PC-9 (cell line): ENCODE data around the gene MYH7. TPM values are rescaled to one million over a fixed set of nuclear protein-coding genes. Genes with fewer than 3 reads are reported as not detected.

Experiments used
- BruUV-seq: library from RNA; stranded (reverse); fragments of 400-500 nt; replicated peaks from 2 replicates; lab custom pipeline; 2021; lab: Mats Ljungman, UMichigan
- CTCF ChIA-PET: fragments of 300-600 bp; sonication (Branson Sonifier 250); formaldehyde crosslinking; loops from one replicate; lab custom pipeline; 2022; ENCODE audit warnings: antibody characterized with exemption; lab: Charles Lee
- POLR2A ChIA-PET: fragments of 300-600 bp; sonication (Branson Sonifier 250); formaldehyde crosslinking; loops from one replicate; lab custom pipeline; 2022; ENCODE audit warnings: antibody characterized with exemption; ENCODE audit not compliant: unreplicated experiment; lab: Charles Lee
- DNase-seq, 2 experiments: peaks; one replicate each; pipeline versions ENCODE4 v3.0.0 to v3.0.0-alpha.2; 2015 to 2022; ENCODE audit warnings: mixed read lengths in 1 of 2
- H2AFZ ChIP-seq: fragments of 200-600 bp; sonication (generic); 2 replicates; pipeline ENCODE4 v1.8.1; 2017; ENCODE audit warnings: antibody characterized with exemption
- H3F3A ChIP-seq: fragments of 200-600 bp; sonication (generic); 2 replicates; pipeline ENCODE4 v1.8.1; 2017; ENCODE audit warnings: antibody characterized with exemption, mild to moderate bottlenecking, low read depth; ENCODE audit not compliant: insufficient read depth
- H3K27ac ChIP-seq: fragments of 200-600 bp; sonication (generic); 2 replicates; pipeline ENCODE4 v1.6.1; 2016; ENCODE audit warnings: mixed run types
- H3K27me3 ChIP-seq: fragments of 200-600 bp; sonication (generic); 2 replicates; pipeline ENCODE4 v1.6.1; 2016; ENCODE audit warnings: low read depth, mixed run types; ENCODE audit not compliant: insufficient read depth
- H3K36me3 ChIP-seq: fragments of 200-600 bp; sonication (generic); 2 replicates; pipeline ENCODE4 v1.6.1; 2016; ENCODE audit warnings: low read depth, mixed run types
- H3K4me1 ChIP-seq: fragments of 200-600 bp; sonication (generic); replicated peaks from 2 replicates; pipeline ENCODE4 v1.6.1; 2016; ENCODE audit warnings: mixed run types; ENCODE audit not compliant: insufficient read depth
- H3K4me2 ChIP-seq: fragments of 200-600 bp; sonication (generic); 2 replicates; pipeline ENCODE4 v1.6.1; 2017; ENCODE audit warnings: mixed run types
- H3K4me3 ChIP-seq: fragments of 200-600 bp; sonication (generic); 2 replicates; pipeline ENCODE4 v1.6.1; 2016; ENCODE audit warnings: mixed run types
- H3K79me2 ChIP-seq: fragments of 200-600 bp; sonication (generic); 2 replicates; pipeline ENCODE4 v1.6.1; 2017; ENCODE audit warnings: low read depth, mixed run types
- H3K9me2 ChIP-seq: fragments of 200-600 bp; sonication (generic); 2 replicates; pipeline ENCODE4 v1.8.1; 2017; ENCODE audit warnings: mild to moderate bottlenecking; ENCODE audit not compliant: insufficient read depth
- H3K9me3 ChIP-seq: fragments of 200-600 bp; sonication (generic); 2 replicates; pipeline ENCODE4 v1.8.1; 2016; ENCODE audit warnings: low read depth; ENCODE audit not compliant: insufficient read depth
- H4K20me1 ChIP-seq: fragments of 200-600 bp; sonication (generic); 2 replicates; pipeline ENCODE4 v1.8.1; 2017; ENCODE audit not compliant: insufficient read depth
- EZH2 ChIP-seq: fragments of 200-600 bp; sonication (generic); IDR thresholded peaks from 2 replicates; pipeline ENCODE4 v1.8.0; 2017; ENCODE audit warnings: antibody characterized with exemption, low read depth
- intact Hi-C: fragments of 100-400 bp; cut with micrococcal nuclease; formaldehyde crosslinking; loops from one replicate; pipeline ENCODE4 v1.10.0; 2022; ENCODE audit not compliant: unreplicated experiment
- total RNA-seq: library from RNA; stranded (reverse); gene quantifications from 2 replicates; pipeline ENCODE4 v1.2.3, GENCODE V29; 2021
- TF ChIP-seq, protein P1 (sequence below): fragments of 200-600 bp; sonication (generic); conservative IDR thresholded peaks from 2 replicates; pipeline ENCODE4 v1.6.1; 2017; ENCODE audit warnings: mixed run types, antibody characterized with exemption, mild to moderate bottlenecking, moderate library complexity

Gene MYH7
- total RNA-seq, 1 experiment from 2014 or later: not detected

DNA sequence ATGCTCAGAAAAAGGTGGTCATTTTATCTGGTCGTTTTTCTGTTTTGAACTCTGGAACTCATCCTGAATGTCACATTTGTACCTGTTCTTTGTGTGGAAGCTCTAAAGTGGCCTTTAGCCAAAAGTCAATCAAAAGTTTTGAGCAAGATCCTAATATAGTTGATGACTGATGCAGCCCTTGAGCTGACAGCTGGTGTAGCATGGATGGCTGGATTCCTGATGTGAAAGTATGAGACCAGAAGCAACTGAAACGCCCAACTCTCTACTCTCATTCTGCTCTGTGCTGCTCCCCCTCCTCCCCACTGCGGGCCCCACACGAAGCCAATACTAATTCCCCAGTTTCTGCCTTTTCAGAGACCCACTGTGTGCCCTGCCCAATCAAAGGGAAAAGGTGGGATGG, 10.3 kb upstream of the MYH7 start:
- CTCF ChIA-PET: no interaction called here
- Histone ChIP-seq H2AFZ (no peak overlapping the region), H4K20me1 (no peaks in the 10 kb centered on the region), H3K4me2 (no peak overlapping the region), H3K27me3 (peaks cover 29% of the 10 kb centered on the region), H3K36me3 (no peaks in the 10 kb centered on the region), H3K4me3 (no peak overlapping the region), H3K4me1 (no peaks in the 10 kb centered on the region), H3F3A (no peaks in the 10 kb centered on the region), H3K9me2 (no peaks in the 10 kb centered on the region), H3K27ac (no peak overlapping the region), H3K79me2 (no peaks in the 10 kb centered on the region), H3K9me3 (no peaks in the 10 kb centered on the region)
- DNase-seq: no peak
- TF ChIP-seq, protein P1, sequence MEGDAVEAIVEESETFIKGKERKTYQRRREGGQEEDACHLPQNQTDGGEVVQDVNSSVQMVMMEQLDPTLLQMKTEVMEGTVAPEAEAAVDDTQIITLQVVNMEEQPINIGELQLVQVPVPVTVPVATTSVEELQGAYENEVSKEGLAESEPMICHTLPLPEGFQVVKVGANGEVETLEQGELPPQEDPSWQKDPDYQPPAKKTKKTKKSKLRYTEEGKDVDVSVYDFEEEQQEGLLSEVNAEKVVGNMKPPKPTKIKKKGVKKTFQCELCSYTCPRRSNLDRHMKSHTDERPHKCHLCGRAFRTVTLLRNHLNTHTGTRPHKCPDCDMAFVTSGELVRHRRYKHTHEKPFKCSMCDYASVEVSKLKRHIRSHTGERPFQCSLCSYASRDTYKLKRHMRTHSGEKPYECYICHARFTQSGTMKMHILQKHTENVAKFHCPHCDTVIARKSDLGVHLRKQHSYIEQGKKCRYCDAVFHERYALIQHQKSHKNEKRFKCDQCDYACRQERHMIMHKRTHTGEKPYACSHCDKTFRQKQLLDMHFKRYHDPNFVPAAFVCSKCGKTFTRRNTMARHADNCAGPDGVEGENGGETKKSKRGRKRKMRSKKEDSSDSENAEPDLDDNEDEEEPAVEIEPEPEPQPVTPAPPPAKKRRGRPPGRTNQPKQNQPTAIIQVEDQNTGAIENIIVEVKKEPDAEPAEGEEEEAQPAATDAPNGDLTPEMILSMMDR: no peak
- TF ChIP-seq EZH2: no peak
- intact Hi-C loops: no loop called here
- no TSS peak for BruUV-seq
- POLR2A ChIA-PET: no interaction called here

DNA sequence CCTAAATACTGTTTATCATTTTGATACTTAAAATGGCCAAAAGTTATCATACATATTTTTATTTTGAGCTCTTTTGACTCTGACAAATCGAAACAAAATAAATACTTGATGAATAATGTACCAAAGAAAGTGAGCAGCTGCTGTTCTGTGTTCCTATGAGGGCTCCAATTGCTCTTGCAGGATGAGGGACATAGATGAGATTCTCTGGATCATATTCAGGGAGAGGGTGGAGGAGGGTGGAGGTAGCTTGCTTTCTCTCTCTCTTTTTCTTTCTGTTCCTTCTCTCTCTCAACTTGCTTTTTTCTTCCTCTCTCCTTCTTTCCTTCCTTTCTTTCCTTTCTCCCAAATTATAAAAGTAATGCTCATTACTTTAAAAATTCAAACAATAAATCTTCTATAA, 8.9 kb upstream of the MYH7 start:
- Histone ChIP-seq H3K4me1 (no peaks in the 10 kb centered on the region), H4K20me1 (no peaks in the 10 kb centered on the region), H3K79me2 (no peaks in the 10 kb centered on the region), H3K9me3 (no peaks in the 10 kb centered on the region), H3K27ac (no peak overlapping the region), H3F3A (no peaks in the 10 kb centered on the region), H3K4me3 (no peak overlapping the region), H3K27me3 (peaks cover 43% of the 10 kb centered on the region), H3K36me3 (no peaks in the 10 kb centered on the region), H2AFZ (no peak overlapping the region), H3K4me2 (no peak overlapping the region), H3K9me2 (no peaks in the 10 kb centered on the region)
- intact Hi-C loops: no loop called here
- no TSS peak for BruUV-seq
- no peak for DNase-seq
- TF ChIP-seq, protein P1: no peak
- TF ChIP-seq EZH2: no peak
- CTCF ChIA-PET: no interaction called here
- POLR2A ChIA-PET: interaction anchor here (0.7 kb wide), 1 partner anchor 76 kb away, joined by 3 read pairs; no protein-coding TSS in a partner anchor

DNA sequence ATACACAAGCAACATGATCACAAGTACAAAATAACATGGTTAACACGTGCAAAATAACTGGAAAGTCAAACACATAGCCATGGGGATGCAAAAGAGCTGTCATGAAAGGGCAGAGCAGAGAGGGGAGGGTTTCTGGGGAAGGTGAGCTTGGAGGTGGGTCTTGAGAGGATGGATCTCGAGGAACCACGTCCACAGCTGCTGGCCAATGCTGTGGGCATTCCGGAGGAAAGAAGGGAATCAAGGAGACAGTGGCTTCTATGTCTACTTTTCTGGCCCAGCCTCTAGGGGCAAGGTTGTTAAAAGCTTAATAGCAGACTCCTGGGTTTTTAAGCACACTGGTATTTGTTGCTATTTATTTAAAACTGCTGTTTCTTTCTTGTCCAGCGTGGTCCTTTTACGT, 8.4 kb upstream of the MYH7 start:
- Histone ChIP-seq H3K27ac (no peak overlapping the region), H3F3A (no peaks in the 10 kb centered on the region), H3K4me3 (no peak overlapping the region), H3K36me3 (no peaks in the 10 kb centered on the region), H3K79me2 (no peaks in the 10 kb centered on the region), H4K20me1 (no peaks in the 10 kb centered on the region), H3K4me2 (no peak overlapping the region), H3K9me3 (no peaks in the 10 kb centered on the region), H3K4me1 (no peaks in the 10 kb centered on the region), H3K9me2 (no peaks in the 10 kb centered on the region), H3K27me3 (peaks cover 46% of the 10 kb centered on the region), H2AFZ (no peak overlapping the region)
- no peak for TF ChIP-seq EZH2
- TF ChIP-seq, protein P1: no peak
- no peak for DNase-seq
- ChIA-PET CTCF (no interaction called here), POLR2A (interaction anchor here (0.7 kb wide), 1 partner anchor 77 kb away, joined by 3 read pairs; no protein-coding TSS in a partner anchor)
- intact Hi-C loops: no loop called here
- BruUV-seq: no TSS peak
